Rectal smooth muscle tissue (tissue), 1 donor: ENCODE measurements around the gene DHRS13.

Experiments
- H3K27ac ChIP-seq: one replicate; pipeline ENCODE4 v1.7.0; 2013; ENCODE audit warnings: low read depth, low read length, inconsistent platforms
- H3K27me3 ChIP-seq: one replicate; pipeline ENCODE4 v1.7.0; 2013; ENCODE audit warnings: low read length; ENCODE audit not compliant: control insufficient read depth, insufficient read depth
- H3K36me3 ChIP-seq: one replicate; pipeline ENCODE4 v1.7.0; 2013; ENCODE audit warnings: low read length; ENCODE audit not compliant: control insufficient read depth, insufficient read depth
- H3K4me1 ChIP-seq: one replicate; pipeline ENCODE4 v1.7.0; 2013; ENCODE audit warnings: low read length; ENCODE audit not compliant: control insufficient read depth, insufficient read depth
- H3K4me3 ChIP-seq: one replicate; pipeline ENCODE4 v1.7.0; 2013; ENCODE audit warnings: low read length
- H3K9ac ChIP-seq: one replicate; pipeline ENCODE4 v1.7.0; 2013; ENCODE audit warnings: low read length

The DHRS13 gene

GRCh38 chr17:28902819-28903545, at the start of gene DHRS13:
TSS of gene DHRS13 (minus strand) at chr17:28903079. CDS start at chr17:28902944, 135 bp downstream.
- H3K4me3 ChIP-seq: peak within 1 kb of the TSS; percentile 69
- peaks cover 18% of the 10 kb centered on the region for H3K36me3 ChIP-seq
- H3K27me3 ChIP-seq: no peaks in the 10 kb centered on the region
- H3K9ac ChIP-seq: no peak within 1 kb of the TSS
- peaks cover 16% of the 10 kb centered on the region for H3K4me1 ChIP-seq
- H3K27ac ChIP-seq: peak within 1 kb of the TSS; percentile 51

- Histone ChIP-seq H3K36me3 (no peaks in the 10 kb centered on the region), H3K27me3 (no peaks in the 10 kb centered on the region), H3K4me3 (peak overlapping the region; percentile 92), H3K27ac (peak overlapping the region; percentile 99), H3K4me1 (peaks cover 17% of the 10 kb centered on the region), H3K9ac (peak overlapping the region; percentile 77)
Observed at GRCh38 chr17:28951991-28952975, 49.4 kb upstream of the DHRS13 start.

GRCh38 chr17:28951428-28951990, 48.6 kb upstream of the DHRS13 start, which contains the start of gene PHF12:
TSS of gene PHF12 (minus strand) at chr17:28951518. CDS start at chr17:28950960, 558 bp downstream.
- H3K4me1 ChIP-seq: peaks cover 19% of the 10 kb centered on the region
- H3K9ac ChIP-seq: peak within 1 kb of the TSS; percentile 82
- no peaks in the 10 kb centered on the region for H3K27me3 ChIP-seq
- H3K4me3 ChIP-seq: peak within 1 kb of the TSS; percentile 95
- H3K36me3 ChIP-seq: no peaks in the 10 kb centered on the region
- peak within 1 kb of the TSS; percentile 99 for H3K27ac ChIP-seq

GRCh38 chr17:28950752-28951427, 48.0 kb upstream of the DHRS13 start:
- H3K4me3 ChIP-seq: peak overlapping the region; percentile 95
- H3K9ac ChIP-seq: peak overlapping the region; percentile 82
- no peaks in the 10 kb centered on the region for H3K36me3 ChIP-seq
- H3K27me3 ChIP-seq: no peaks in the 10 kb centered on the region
- peak overlapping the region; percentile 91 for H3K27ac ChIP-seq
- peaks cover 23% of the 10 kb centered on the region for H3K4me1 ChIP-seq

- Histone ChIP-seq H3K36me3 (no peaks in the 10 kb centered on the region), H3K27ac (peak overlapping the region; percentile 91), H3K9ac (peak overlapping the region; percentile 82), H3K4me1 (peaks cover 26% of the 10 kb centered on the region), H3K4me3 (peak overlapping the region; percentile 95), H3K27me3 (no peaks in the 10 kb centered on the region)
Observed at GRCh38 chr17:28950017-28950751, 47.3 kb upstream of the DHRS13 start.

- Histone ChIP-seq H3K4me1 (peaks cover 30% of the 10 kb centered on the region), H3K27me3 (no peaks in the 10 kb centered on the region), H3K36me3 (no peaks in the 10 kb centered on the region)
Observed at GRCh38 chr17:28949185-28950016, 46.5 kb upstream of the DHRS13 start.

GRCh38 chr17:28948873-28949184, 46.0 kb upstream of the DHRS13 start:
- no peaks in the 10 kb centered on the region for H3K27me3 ChIP-seq
- H3K9ac ChIP-seq: peak overlapping the region; percentile 64
- H3K4me1 ChIP-seq: peaks cover 30% of the 10 kb centered on the region
- no peaks in the 10 kb centered on the region for H3K36me3 ChIP-seq
- H3K27ac ChIP-seq: peak overlapping the region; percentile 91
- peak overlapping the region; percentile 95 for H3K4me3 ChIP-seq

More at GRCh38 chr17:28949185-28950016, 46.5 kb upstream of the DHRS13 start:
- H3K27ac ChIP-seq: peak overlapping the region; percentile 91
- peak overlapping the region; percentile 95 for H3K4me3 ChIP-seq
- H3K9ac ChIP-seq: peak overlapping the region; percentile 82

GRCh38 chr17:28948342-28948741, 45.5 kb upstream of the DHRS13 start:
- H3K36me3 ChIP-seq: no peaks in the 10 kb centered on the region
- peaks cover 30% of the 10 kb centered on the region for H3K4me1 ChIP-seq
- H3K4me3 ChIP-seq: peak overlapping the region; percentile 95
- no peaks in the 10 kb centered on the region for H3K27me3 ChIP-seq
- H3K9ac ChIP-seq: peak overlapping the region; percentile 13
- H3K27ac ChIP-seq: peak overlapping the region; percentile 91

- no peak overlapping the region for H3K4me3 ChIP-seq
- H3K36me3 ChIP-seq: no peaks in the 10 kb centered on the region
- H3K27ac ChIP-seq: no peak overlapping the region
- no peak overlapping the region for H3K9ac ChIP-seq
- peaks cover 27% of the 10 kb centered on the region for H3K4me1 ChIP-seq
- no peaks in the 10 kb centered on the region for H3K27me3 ChIP-seq
Observed at GRCh38 chr17:28947639-28948038, 44.8 kb upstream of the DHRS13 start.

- peaks cover 26% of the 10 kb centered on the region for H3K4me1 ChIP-seq
- H3K9ac ChIP-seq: no peak overlapping the region
- no peaks in the 10 kb centered on the region for H3K27me3 ChIP-seq
- H3K27ac ChIP-seq: peak overlapping the region; percentile 60
- no peaks in the 10 kb centered on the region for H3K36me3 ChIP-seq
- H3K4me3 ChIP-seq: no peak overlapping the region
Observed at GRCh38 chr17:28946239-28946638, 43.4 kb upstream of the DHRS13 start.
